Right ventricle myocardium inferior (tissue), 1 donor: ENCODE measurements around the gene FMN2. TPM values are rescaled to one million over a fixed set of nuclear protein-coding genes. Genes with fewer than 3 reads are reported as not detected.

Experiments
- ATAC-seq: fragments of 200-7000 bp; cut with Tn5 transposase; one replicate; pipeline ENCODE4 v1.9.1; 2020; ENCODE audit warnings: mild to moderate bottlenecking, moderate library complexity
- DNase-seq: peaks from one replicate; pipeline ENCODE4 v3.0.0; 2021; ENCODE audit errors: missing footprints
- intact Hi-C: fragments of 100-400 bp; cut with DNase I; formaldehyde crosslinking; loops from one replicate; pipeline ENCODE4 v1.11.0; 2022
- total RNA-seq: library from RNA; stranded (reverse); fragmentation: NEBNext Ultra II Directional; extraction: Animal tissue kit (Norgen Biotek cat#: 25700); gene quantifications from one replicate; pipeline ENCODE4 v1.2.1, GENCODE V29; 2021
- donor health status: DM: no; HTN: yes; CAD: no; lungs with severe emphysema.

Gene FMN2
- total RNA-seq, 1 donor from 2014 or later = not detected

- no peak for DNase-seq
- intact Hi-C loops = no loop called here
- ATAC-seq = no peak
Measured at GRCh38 chr1:240487493-240487892, 395.8 kb downstream of the FMN2 start.

GRCh38 chr1:240491156-240491555 is 399.5 kb downstream of the FMN2 start:
- no peak for ATAC-seq
- intact Hi-C loops = no loop called here
- DNase-seq = no peak

GRCh38 chr1:240491796-240492195 is 400.1 kb downstream of the FMN2 start:
- DNase-seq (no peak), ATAC-seq (no peak)
- intact Hi-C loops = no loop called here

GRCh38 chr1:240492832-240493440 is 401.3 kb downstream of the FMN2 start:
- DNase-seq = no peak

GRCh38 chr1:240495601-240496000 is 403.9 kb downstream of the FMN2 start:
- DNase-seq (no peak), ATAC-seq (no peak)
- intact Hi-C loops = no loop called here

More at GRCh38 chr1:240492832-240493440, 401.3 kb downstream of the FMN2 start:
- ATAC-seq = no peak
- intact Hi-C loops = no loop called here

GRCh38 chr1:240496356-240496755 is 404.7 kb downstream of the FMN2 start:
- DNase-seq (no peak), ATAC-seq (no peak)
- intact Hi-C loops = no loop called here

- ATAC-seq (no peak), DNase-seq (no peak)
- intact Hi-C loops = no loop called here
Measured at GRCh38 chr1:240496941-240497340, 405.3 kb downstream of the FMN2 start.

GRCh38 chr1:240497908-240498307 is 406.2 kb downstream of the FMN2 start:
- ATAC-seq (no peak), DNase-seq (no peak)
- intact Hi-C loops = no loop called here

- intact Hi-C loops = no loop called here
- DNase-seq = peak; percentile 61
- no peak for ATAC-seq
Measured at GRCh38 chr1:240498335-240498734, 406.7 kb downstream of the FMN2 start.

GRCh38 chr1:240499012-240499411 is 407.3 kb downstream of the FMN2 start:
- intact Hi-C loops = no loop called here
- ATAC-seq = no peak
- DNase-seq = no peak

- intact Hi-C loops = no loop called here
- DNase-seq = no peak
- ATAC-seq = no peak
Measured at GRCh38 chr1:240500647-240501046, 409.0 kb downstream of the FMN2 start.

- DNase-seq (no peak), ATAC-seq (no peak)
- intact Hi-C loops = no loop called here
Measured at GRCh38 chr1:240501115-240501514, 409.4 kb downstream of the FMN2 start.

- ATAC-seq = no peak
- DNase-seq = no peak
Measured at GRCh38 chr1:240503036-240503435, 411.4 kb downstream of the FMN2 start.

GRCh38 chr1:240503558-240503957 is 411.9 kb downstream of the FMN2 start:
- ATAC-seq = no peak
- intact Hi-C loops = no loop called here
- no peak for DNase-seq

More at GRCh38 chr1:240503036-240503435, 411.4 kb downstream of the FMN2 start:
- intact Hi-C loops = no loop called here

GRCh38 chr1:240506176-240506575 is 414.5 kb downstream of the FMN2 start:
- ATAC-seq (no peak), DNase-seq (no peak)
- intact Hi-C loops = no loop called here

GRCh38 chr1:240508201-240508600 is 416.5 kb downstream of the FMN2 start:
- no peak for ATAC-seq
- intact Hi-C loops = no loop called here
- DNase-seq = no peak

- ATAC-seq (no peak), DNase-seq (no peak)
- intact Hi-C loops = no loop called here
Measured at GRCh38 chr1:240508950-240509349, 417.3 kb downstream of the FMN2 start.

GRCh38 chr1:240511789-240512188 is 420.1 kb downstream of the FMN2 start:
- ATAC-seq (no peak), DNase-seq (no peak)
- intact Hi-C loops = no loop called here

GRCh38 chr1:240515505-240515904 is 423.8 kb downstream of the FMN2 start:
- ATAC-seq = no peak
- intact Hi-C loops = no loop called here
- no peak for DNase-seq

GRCh38 chr1:240516069-240516468 is 424.4 kb downstream of the FMN2 start:
- ATAC-seq (no peak), DNase-seq (no peak)
- intact Hi-C loops = no loop called here

GRCh38 chr1:240517891-240518290 is 426.2 kb downstream of the FMN2 start:
- DNase-seq (no peak), ATAC-seq (no peak)
- intact Hi-C loops = no loop called here
